ENCODE measurements around the gene VGLL3. TPM values are rescaled to one million over a fixed set of nuclear protein-coding genes. Genes with fewer than 3 reads are reported as not detected.

VGLL3 gene
- total and polyA plus RNA-seq, 2 experiments from 2014 or later = 1.4 to 7.3 TPM

GRCh38 chr3:86989006-86989405, 1.9 kb downstream of the VGLL3 start:
- Histone ChIP-seq H3K27ac (ENCODE audit: low read depth) (no peak overlapping the region), H3K36me3 (ENCODE audit: insufficient read depth) (no peaks in the 10 kb centered on the region), H3K4me3 (no peak overlapping the region), H3F3A (replicated peaks; ENCODE audit: low read depth) (no peaks in the 10 kb centered on the region), H3K4me2 (no peak overlapping the region), H4K20me1 (replicated peaks; ENCODE audit: insufficient read depth) (no peaks in the 10 kb centered on the region), H3K79me2 (replicated peaks; ENCODE audit: insufficient read depth) (no peaks in the 10 kb centered on the region), H3K9me2 (ENCODE audit: insufficient read depth) (no peaks in the 10 kb centered on the region), H3K4me1 (ENCODE audit: insufficient read depth) (peaks cover 13% of the 10 kb centered on the region), H2AFZ (no peak overlapping the region), H3K27me3 (ENCODE audit: insufficient read depth) (peaks cover 18% of the 10 kb centered on the region)
- Mint-ChIP-seq H3K36me3 (ENCODE audit: low read depth) (no peaks in the 10 kb centered on the region), H3K27ac (no peak overlapping the region), H3K9me3 (no peaks in the 10 kb centered on the region), H3K4me3 (peak overlapping the region; percentile 39; the same call in 2 of the 3 replicates), H3K4me1 (peaks cover 22% of the 10 kb centered on the region), H3K27me3 (ENCODE audit: insufficient read depth, low read depth, poor library complexity) (peaks cover 13% of the 10 kb centered on the region)
- no peak for DNase-seq (ENCODE audit: low spot score)
- ATAC-seq = no peak
- TF ChIP-seq ETS1 (IDR thresholded peaks at IDR 0.05) (no peak), ZNF114 (CRISPR knock-in tag; IDR thresholded peaks at IDR 0.05) (no peak), REST (IDR thresholded peaks at IDR 0.05; ENCODE audit: unreplicated experiment) (no peak), CREB1 (CRISPR knock-in tag; IDR thresholded peaks at IDR 0.05; ENCODE audit: low read depth) (no peak)

GRCh38 chr3:86988235-86988634, 2.7 kb downstream of the VGLL3 start:
- Mint-ChIP-seq H3K36me3 (ENCODE audit: low read depth) (no peaks in the 10 kb centered on the region), H3K4me3 (no peak overlapping the region), H3K4me1 (peaks cover 15% of the 10 kb centered on the region), H3K9me3 (no peaks in the 10 kb centered on the region), H3K27ac (no peak overlapping the region), H3K27me3 (ENCODE audit: insufficient read depth, low read depth, poor library complexity) (peaks cover 13% of the 10 kb centered on the region)
- ATAC-seq (no peak), DNase-seq (ENCODE audit: low spot score) (no peak)
- Histone ChIP-seq H3K27me3 (ENCODE audit: insufficient read depth) (peaks cover 18% of the 10 kb centered on the region), H2AFZ (no peak overlapping the region), H3K27ac (ENCODE audit: low read depth) (no peak overlapping the region), H3K4me3 (no peak overlapping the region), H3F3A (replicated peaks; ENCODE audit: low read depth) (no peaks in the 10 kb centered on the region), H3K79me2 (replicated peaks; ENCODE audit: insufficient read depth) (no peaks in the 10 kb centered on the region), H3K4me1 (ENCODE audit: insufficient read depth) (peaks cover 13% of the 10 kb centered on the region), H3K36me3 (ENCODE audit: insufficient read depth) (no peaks in the 10 kb centered on the region), H3K4me2 (no peak overlapping the region), H3K9me2 (ENCODE audit: insufficient read depth) (no peaks in the 10 kb centered on the region), H4K20me1 (replicated peaks; ENCODE audit: insufficient read depth) (no peaks in the 10 kb centered on the region)
- no peak for TF ChIP-seq JUNB (IDR thresholded peaks at IDR 0.05; ENCODE audit: unreplicated experiment)
- TF ChIP-seq ZNF114 (CRISPR knock-in tag; IDR thresholded peaks at IDR 0.05) = no peak
- no peak for TF ChIP-seq POLR2AphosphoS5 (IDR thresholded peaks at IDR 0.05; ENCODE audit: low read depth)
- no peak for TF ChIP-seq EZH2phosphoT487 (IDR thresholded peaks at IDR 0.05; ENCODE audit: unreplicated experiment)
- no peak for TF ChIP-seq CTCF (conservative IDR thresholded peaks at IDR 0.05; ENCODE audit: low read depth in 2 of 2)
- no peak for TF ChIP-seq EZH2 (IDR thresholded peaks at IDR 0.05; ENCODE audit: low read depth, unreplicated experiment)
- no peak for TF ChIP-seq ZNF462 (CRISPR knock-in tag; IDR thresholded peaks at IDR 0.05)

Measured in GM23338 (cell line).